Fibroblast of the aortic adventitia (primary cell): ENCODE data around the gene SNRPB. TPM values are rescaled to one million over a fixed set of nuclear protein-coding genes. Genes with fewer than 3 reads are reported as not detected.

Source experiments
- DNase-seq: peaks from one replicate; pipeline ENCODE4 v3.0.0-alpha.2; 2010; ENCODE audit warnings: low read depth
- H3K4me3 ChIP-seq: 2 replicates; pipeline ENCODE4 v1.5.1; 2011; ENCODE audit warnings: low read depth, mild to moderate bottlenecking, control low read depth, low read length, moderate library complexity
- CTCF ChIP-seq: IDR thresholded peaks from 2 replicates; pipeline ENCODE4 v1.5.1; 2011; ENCODE audit warnings: mild to moderate bottlenecking, low read length, control low read depth, inconsistent platforms; ENCODE audit not compliant: insufficient read depth
- small RNA-seq: library from RNA; depleted of rRNA; stranded (forward); fragments of <200 nt; gene quantifications from one replicate; pipeline ENCODE3, GENCODE V24; 2012
- total RNA-seq: library from RNA; depleted of rRNA; stranded (reverse); fragments of >200 nt; gene quantifications from 2 replicates; pipeline ENCODE4 v1.2.3, GENCODE V29; 2012; ENCODE audit warnings: low replicate concordance

Gene SNRPB
- total RNA-seq, 1 donor: 86.5 TPM

- H3K4me3 ChIP-seq: no peak overlapping the region
- peak; percentile 19 for DNase-seq
- no peak for TF ChIP-seq CTCF
Observed at GRCh38 chr20:2429051-2429450, 41.5 kb downstream of the SNRPB start.

GRCh38 chr20:2421247-2421646 is 49.3 kb downstream of the SNRPB start:
- no peak overlapping the region for H3K4me3 ChIP-seq
- TF ChIP-seq CTCF: peak; percentile 36
- peak; percentile 6 for DNase-seq

- no peak for TF ChIP-seq CTCF
- no peak overlapping the region for H3K4me3 ChIP-seq
- DNase-seq: no peak
Observed at GRCh38 chr20:2420510-2420909, 50.1 kb downstream of the SNRPB start.

- TF ChIP-seq CTCF: no peak
- no peak overlapping the region for H3K4me3 ChIP-seq
- DNase-seq: no peak
Observed at GRCh38 chr20:2418388-2418787, 52.2 kb downstream of the SNRPB start.

GRCh38 chr20:2417213-2417541 is 53.4 kb downstream of the SNRPB start:
- no peak for TF ChIP-seq CTCF
- DNase-seq: no peak
- H3K4me3 ChIP-seq: no peak overlapping the region

GRCh38 chr20:2416541-2417212 is 53.9 kb downstream of the SNRPB start:
- DNase-seq: no peak
- H3K4me3 ChIP-seq: no peak overlapping the region
- no peak for TF ChIP-seq CTCF

Small RNA genes within 50 kb of the gene (small RNA-seq; reads per million reads assigned to genes)
- not detected for gene RF00019

Other genes starting within 250 kb of the SNRPB start
- gene TGM3, start 174.8 kb downstream of the SNRPB start, total RNA-seq: 0.08 TPM in 1 of 2 replicates, not detected in the other
- gene TGM6, start 89.9 kb downstream of the SNRPB start, total RNA-seq: not detected in 2 replicates
- gene ZNF343, start 38.1 kb upstream of the SNRPB start, total RNA-seq: 9.7 and 45.2 TPM in 2 replicates
- not detected in 2 replicates for gene TMC2, start 65.8 kb upstream of the SNRPB start, total RNA-seq
- gene NOP56, start 181.8 kb upstream of the SNRPB start, total RNA-seq: 106 and 263 TPM in 2 replicates
- 64.3 and 71.3 TPM in 2 replicates for gene IDH3B, start 193.4 kb upstream of the SNRPB start, total RNA-seq
- gene EBF4, start 222.0 kb upstream of the SNRPB start, total RNA-seq: 0.09 and 2.6 TPM in 2 replicates